Neural cell (in vitro differentiated cells): Measurements from ENCODE around the gene SHB. TPM values are rescaled to one million over a fixed set of nuclear protein-coding genes. Genes with fewer than 3 reads are reported as not detected.

ENCODE experiments used
- H2AFZ ChIP-seq: fragments of 200-600, 300-800 bp; sonication (generic), shearing (Covaris generic); 2 replicates; pipeline ENCODE4 v1.6.0; 2014; ENCODE audit warnings: low read depth, mild to moderate bottlenecking, antibody characterized with exemption, low read length, moderate library complexity
- H3F3A ChIP-seq: fragments of 200-600 bp; shearing (Covaris generic); 2 replicates; pipeline ENCODE4 v1.6.1; 2016; ENCODE audit warnings: mild to moderate bottlenecking, moderate library complexity, mixed read lengths, antibody characterized with exemption, low read length; ENCODE audit not compliant: insufficient read depth, poor library complexity, severe bottlenecking
- H3K27ac ChIP-seq: fragments of 200-600, 300-800 bp; sonication (generic), shearing (Covaris generic); 2 replicates; pipeline ENCODE4 v1.5.1; 2014; ENCODE audit warnings: mild to moderate bottlenecking, low read length, moderate library complexity
- H3K27me3 ChIP-seq: fragments of 300-800, 200-600 bp; sonication (generic), shearing (Covaris generic); 2 replicates; pipeline ENCODE4 v1.6.0; 2014; ENCODE audit warnings: mild to moderate bottlenecking, low read depth, low read length, moderate library complexity; ENCODE audit not compliant: insufficient read depth
- H3K36me3 ChIP-seq: fragments of 300-800, 200-600 bp; sonication (generic), shearing (Covaris generic); 2 replicates; pipeline ENCODE4 v1.5.1; 2014; ENCODE audit warnings: mild to moderate bottlenecking, antibody characterized with exemption, low read length, moderate library complexity; ENCODE audit not compliant: insufficient read depth
- H3K4me2 ChIP-seq: fragments of 300-800, 200-600 bp; sonication (generic), shearing (Covaris generic); 2 replicates; pipeline ENCODE4 v1.6.0; 2014; ENCODE audit warnings: mild to moderate bottlenecking, low read length
- H3K4me3 ChIP-seq: fragments of 300-800, 200-600 bp; sonication (generic), shearing (Covaris generic); 2 replicates; pipeline ENCODE4 v1.5.1; 2014; ENCODE audit warnings: mild to moderate bottlenecking, low read length, moderate library complexity
- H3K79me2 ChIP-seq: fragments of 200-600 bp; shearing (Covaris generic); replicated peaks from 2 replicates; pipeline ENCODE4 v1.6.0; 2014; ENCODE audit warnings: mild to moderate bottlenecking, low read length, moderate library complexity; ENCODE audit not compliant: insufficient read depth
- H3K9ac ChIP-seq: fragments of 300-800, 200-600 bp; sonication (generic), shearing (Covaris generic); 2 replicates; pipeline ENCODE4 v1.6.1; 2016; ENCODE audit warnings: mild to moderate bottlenecking, low read length, mixed read lengths
- H3K9me2 ChIP-seq: fragments of 200-600 bp; shearing (Covaris generic); 2 replicates; pipeline ENCODE4 v1.6.1; 2016; ENCODE audit warnings: mild to moderate bottlenecking, low read length, mixed read lengths; ENCODE audit not compliant: insufficient read depth
- H3K9me3 ChIP-seq: fragments of 200-600, 300-800 bp; sonication (generic), shearing (Covaris generic); 2 replicates; pipeline ENCODE4 v1.6.1; 2016; ENCODE audit warnings: mild to moderate bottlenecking, mixed run types, low read length, moderate library complexity, mixed read lengths
- H4K20me1 ChIP-seq: fragments of 200-600 bp; shearing (Covaris generic); 2 replicates; pipeline ENCODE4 v1.6.1; 2016; ENCODE audit warnings: mild to moderate bottlenecking, mixed run types; ENCODE audit not compliant: insufficient read depth
- CTCF ChIP-seq: fragments of 450-650 bp; IDR thresholded peaks from 2 replicates; pipeline ENCODE4 v1.5.1; 2014; ENCODE audit warnings: antibody characterized with exemption, mild to moderate bottlenecking, moderate library complexity; ENCODE audit not compliant: poor library complexity, severe bottlenecking
- EP300 ChIP-seq: fragments of 450-650 bp; conservative IDR thresholded peaks from 2 replicates; pipeline ENCODE4 v1.6.1; 2014; ENCODE audit warnings: antibody characterized with exemption, mild to moderate bottlenecking, moderate library complexity; ENCODE audit not compliant: poor library complexity, severe bottlenecking
- EZH2 ChIP-seq: fragments of 200-600, 300-800 bp; shearing (Covaris generic), sonication (generic); IDR thresholded peaks from 2 replicates; pipeline ENCODE4 v1.6.1; 2014; ENCODE audit warnings: antibody characterized with exemption, low read length, borderline replicate concordance, mild to moderate bottlenecking; ENCODE audit not compliant: insufficient read depth, poor library complexity, severe bottlenecking
- MXI1 ChIP-seq: fragments of 450-650 bp; conservative IDR thresholded peaks from 2 replicates; pipeline ENCODE4 v1.6.1; 2014; ENCODE audit warnings: antibody characterized with exemption, mild to moderate bottlenecking; ENCODE audit not compliant: poor library complexity, severe bottlenecking
- POLR2AphosphoS5 ChIP-seq: IDR thresholded peaks from 2 replicates; pipeline ENCODE4 v1.6.1; 2012
- RAD21 ChIP-seq: fragments of 450-650 bp; conservative IDR thresholded peaks from 2 replicates; pipeline ENCODE4 v1.6.1; 2014; ENCODE audit warnings: antibody characterized with exemption, mild to moderate bottlenecking, moderate library complexity
- REST ChIP-seq: IDR thresholded peaks from 2 replicates; pipeline ENCODE4 v1.6.1; 2012; ENCODE audit warnings: borderline replicate concordance
- SMC3 ChIP-seq: fragments of 450-650 bp; conservative IDR thresholded peaks from 2 replicates; pipeline ENCODE4 v1.6.1; 2014; ENCODE audit warnings: antibody characterized with exemption, mild to moderate bottlenecking, moderate library complexity; ENCODE audit not compliant: poor library complexity
- TAF1 ChIP-seq: IDR thresholded peaks from 2 replicates; pipeline ENCODE4 v1.6.1; 2012; ENCODE audit warnings: low read depth
- polyA plus RNA-seq: library from polyadenylated mRNA; depleted of rRNA; stranded (reverse); fragments of >200 nt; gene quantifications from 2 replicates; pipeline ENCODE4 v1.2.3, GENCODE V29; 2014

The SHB gene
- polyA plus RNA-seq, 1 donor from 2014 or later = 17.5 TPM

GRCh38 chr9:37905776-37906175, 163.3 kb downstream of the SHB start:
- H3F3A ChIP-seq = no peaks in the 10 kb centered on the region
- no peak for TF ChIP-seq TAF1
- TF ChIP-seq POLR2AphosphoS5 = no peak
- no peak for TF ChIP-seq SMC3
- TF ChIP-seq CTCF = no peak
- no peak for TF ChIP-seq EP300
- TF ChIP-seq RAD21 = no peak
- no peak for TF ChIP-seq MXI1
- no peak for TF ChIP-seq REST
- no peak for TF ChIP-seq EZH2
- no peaks in the 10 kb centered on the region for H3K9me3 ChIP-seq

GRCh38 chr9:37905131-37905505, 163.9 kb downstream of the SHB start:
- peak overlapping the region; percentile 96 for H3K4me3 ChIP-seq
- no peaks in the 10 kb centered on the region for H3K27me3 ChIP-seq
- peaks cover 26% of the 10 kb centered on the region for H3K79me2 ChIP-seq
- no peaks in the 10 kb centered on the region for H3F3A ChIP-seq
- H3K36me3 ChIP-seq = no peaks in the 10 kb centered on the region
- no peaks in the 10 kb centered on the region for H4K20me1 ChIP-seq
- no peak overlapping the region for H3K4me2 ChIP-seq
- no peaks in the 10 kb centered on the region for H3K9me2 ChIP-seq
- no peak overlapping the region for H2AFZ ChIP-seq
- TF ChIP-seq EP300 (no peak), MXI1 (no peak), EZH2 (no peak), POLR2AphosphoS5 (no peak), TAF1 (no peak), SMC3 (no peak), CTCF (no peak)
- no peak overlapping the region for H3K27ac ChIP-seq
- no peaks in the 10 kb centered on the region for H3K9me3 ChIP-seq
- no peak overlapping the region for H3K9ac ChIP-seq

More at GRCh38 chr9:37905776-37906175, 163.3 kb downstream of the SHB start:
- Histone ChIP-seq H4K20me1 (no peaks in the 10 kb centered on the region), H3K4me3 (no peak overlapping the region), H3K4me2 (no peak overlapping the region), H3K27me3 (no peaks in the 10 kb centered on the region), H3K79me2 (peaks cover 21% of the 10 kb centered on the region), H3K9me2 (no peaks in the 10 kb centered on the region), H3K36me3 (no peaks in the 10 kb centered on the region), H2AFZ (no peak overlapping the region), H3K9ac (no peak overlapping the region), H3K27ac (no peak overlapping the region)
